WTC11 (cell line): ENCODE data around the gene SLC2A9. TPM values are rescaled to one million over a fixed set of nuclear protein-coding genes. Genes with fewer than 3 reads are reported as not detected.

Source experiments
- ATAC-seq: fragments of 200-7000 bp; cut with Tn5 transposase; 2 replicates; pipeline ENCODE4 v1.10.0; 2021; ENCODE audit warnings: mild to moderate bottlenecking, moderate library complexity
- CTCF ChIA-PET: fragments of 300-600 bp; sonication (Branson Sonifier 250); formaldehyde crosslinking; loops from one replicate; lab custom pipeline; 2021; ENCODE audit warnings: antibody characterized with exemption; lab: Charles Lee
- POLR2A ChIA-PET: fragments of 350-600 bp; sonication (Branson Sonifier 250); formaldehyde crosslinking; loops from one replicate; lab custom pipeline; 2021; ENCODE audit warnings: antibody characterized with exemption; lab: Charles Lee
- DNase-seq: peaks from one replicate; pipeline ENCODE4 v3.0.0; 2021; ENCODE audit warnings: low spot score
- H3K27ac Mint-ChIP-seq: 2 replicates; pipeline ENCODE4 v1.8.0; 2021; ENCODE audit warnings: mixed read lengths
- H3K27me3 Mint-ChIP-seq: 2 replicates; pipeline ENCODE4 v1.8.0; 2021; ENCODE audit warnings: low read depth, mild to moderate bottlenecking, moderate library complexity, mixed read lengths
- H3K36me3 Mint-ChIP-seq: 2 replicates; pipeline ENCODE4 v1.8.0; 2021; ENCODE audit warnings: mixed read lengths
- H3K4me1 Mint-ChIP-seq: 2 replicates; pipeline ENCODE4 v1.8.0; 2022; ENCODE audit warnings: mixed read lengths
- H3K4me3 Mint-ChIP-seq: 2 replicates; pipeline ENCODE4 v1.8.0; 2021; ENCODE audit warnings: mild to moderate bottlenecking, moderate library complexity, mixed read lengths
- H3K9me3 Mint-ChIP-seq: 2 replicates; pipeline ENCODE4 v1.8.0; 2021; ENCODE audit warnings: mixed read lengths
- ATF1 ChIP-seq: sonication (generic); formaldehyde crosslinking; IDR thresholded peaks from 2 replicates; pipeline ENCODE4 v1.8.1; 2023; ENCODE audit warnings: mild to moderate bottlenecking, moderate library complexity, missing genetic modification reagents
- EMX1 ChIP-seq: fragments of 250-450 bp; sonication (Bioruptor Pico); IDR thresholded peaks from 2 replicates; pipeline ENCODE4 v1.8.0; 2021; ENCODE audit warnings: mild to moderate bottlenecking
- ETV6 ChIP-seq: sonication (generic); formaldehyde crosslinking; IDR thresholded peaks from 2 replicates; pipeline ENCODE4 v1.8.1; 2022; ENCODE audit warnings: mild to moderate bottlenecking, missing genetic modification reagents
- GRHL2 ChIP-seq: fragments of 250-450 bp; sonication (Bioruptor Pico); IDR thresholded peaks from 2 replicates; pipeline ENCODE4 v1.8.0; 2022; ENCODE audit warnings: mild to moderate bottlenecking, moderate library complexity; ENCODE audit not compliant: insufficient replicate concordance, severe bottlenecking
- HMGA2 ChIP-seq: fragments of 250-450 bp; sonication (Bioruptor Pico); IDR thresholded peaks from 2 replicates; pipeline ENCODE4 v1.4.0; 2021; ENCODE audit warnings: mild to moderate bottlenecking, moderate library complexity
- IRF2 ChIP-seq: sonication (generic); formaldehyde crosslinking; IDR thresholded peaks from 2 replicates; pipeline ENCODE4 v1.8.0; 2022; ENCODE audit warnings: low read depth, missing genetic modification reagents, borderline replicate concordance
- JAZF1 ChIP-seq: fragments of 250-450 bp; sonication (Bioruptor Pico); IDR thresholded peaks from 2 replicates; pipeline ENCODE4 v1.9.0; 2021; ENCODE audit warnings: moderate library complexity, mild to moderate bottlenecking, inconsistent platforms
- MXD4 ChIP-seq: fragments of 250-450 bp; sonication (Bioruptor Pico); IDR thresholded peaks from 2 replicates; pipeline ENCODE4 v1.8.0; 2021; ENCODE audit warnings: mild to moderate bottlenecking, moderate library complexity, borderline replicate concordance
- NR1H2 ChIP-seq: sonication (generic); formaldehyde crosslinking; IDR thresholded peaks from 2 replicates; pipeline ENCODE4 v1.9.0; 2021; ENCODE audit warnings: mild to moderate bottlenecking, moderate library complexity, missing genetic modification reagents
- NR2C2 ChIP-seq: sonication (generic); formaldehyde crosslinking; IDR thresholded peaks from 2 replicates; pipeline ENCODE4 v1.8.0; 2022; ENCODE audit warnings: mild to moderate bottlenecking, missing genetic modification reagents
- PRRX2 ChIP-seq: fragments of 250-450 bp; sonication (Bioruptor Pico); IDR thresholded peaks from 2 replicates; pipeline ENCODE4 v1.8.0; 2021; ENCODE audit warnings: mild to moderate bottlenecking
- RORB ChIP-seq: fragments of 250-450 bp; sonication (Bioruptor Pico); IDR thresholded peaks from 2 replicates; pipeline ENCODE4 v1.9.0; 2021; ENCODE audit warnings: mild to moderate bottlenecking
- SMAD3 ChIP-seq: sonication (generic); formaldehyde crosslinking; IDR thresholded peaks from 2 replicates; pipeline ENCODE4 v1.8.0; 2022; ENCODE audit warnings: missing genetic modification reagents, mild to moderate bottlenecking, borderline replicate concordance
- TCF7 ChIP-seq: sonication (generic); formaldehyde crosslinking; IDR thresholded peaks from 2 replicates; pipeline ENCODE4 v1.8.0; 2022; ENCODE audit warnings: mild to moderate bottlenecking, low read depth, missing genetic modification reagents, moderate library complexity
- TEAD4 ChIP-seq: sonication (generic); formaldehyde crosslinking; IDR thresholded peaks from 2 replicates; pipeline ENCODE4 v1.8.0; 2022; ENCODE audit warnings: mild to moderate bottlenecking, missing genetic modification reagents
- ZNF317 ChIP-seq: sonication (generic); formaldehyde crosslinking; IDR thresholded peaks from 2 replicates; pipeline ENCODE4 v1.8.1; 2023; ENCODE audit warnings: low read depth, mild to moderate bottlenecking, moderate library complexity, missing genetic modification reagents, borderline replicate concordance
- ZNF396 ChIP-seq: fragments of 250-450 bp; sonication (Bioruptor Pico); IDR thresholded peaks from 2 replicates; pipeline ENCODE4 v1.8.0; 2021; ENCODE audit warnings: mild to moderate bottlenecking, moderate library complexity, borderline replicate concordance
- ZNF671 ChIP-seq: fragments of 250-450 bp; sonication (Bioruptor Pico); IDR thresholded peaks from 2 replicates; pipeline ENCODE4 v1.8.0; 2021; ENCODE audit warnings: mild to moderate bottlenecking
- total RNA-seq: library from RNA; stranded (reverse); gene quantifications from 3 replicates; pipeline ENCODE4 v1.2.3, GENCODE V29; 2021
- TF ChIP-seq, protein P1 (sequence below): sonication (generic); formaldehyde crosslinking; IDR thresholded peaks from 2 replicates; pipeline ENCODE4 v1.8.0; 2023; ENCODE audit warnings: missing genetic modification reagents, mild to moderate bottlenecking, borderline replicate concordance
- TF ChIP-seq, protein P2 (sequence below): sonication (generic); formaldehyde crosslinking; IDR thresholded peaks from 2 replicates; pipeline ENCODE4 v1.8.0; 2023; ENCODE audit warnings: missing genetic modification reagents
- TF ChIP-seq, protein P3 (sequence below): sonication (generic); formaldehyde crosslinking; IDR thresholded peaks from 2 replicates; pipeline ENCODE4 v1.8.0; 2022; ENCODE audit warnings: mild to moderate bottlenecking, missing genetic modification reagents
- TF ChIP-seq, protein P4 (sequence below): sonication (generic); formaldehyde crosslinking; conservative IDR thresholded peaks from 2 replicates; pipeline ENCODE4 v1.8.1; 2022; ENCODE audit warnings: mild to moderate bottlenecking, missing genetic modification reagents

SLC2A9 gene
- total RNA-seq, 1 experiment from 2014 or later: not detected

DNA sequence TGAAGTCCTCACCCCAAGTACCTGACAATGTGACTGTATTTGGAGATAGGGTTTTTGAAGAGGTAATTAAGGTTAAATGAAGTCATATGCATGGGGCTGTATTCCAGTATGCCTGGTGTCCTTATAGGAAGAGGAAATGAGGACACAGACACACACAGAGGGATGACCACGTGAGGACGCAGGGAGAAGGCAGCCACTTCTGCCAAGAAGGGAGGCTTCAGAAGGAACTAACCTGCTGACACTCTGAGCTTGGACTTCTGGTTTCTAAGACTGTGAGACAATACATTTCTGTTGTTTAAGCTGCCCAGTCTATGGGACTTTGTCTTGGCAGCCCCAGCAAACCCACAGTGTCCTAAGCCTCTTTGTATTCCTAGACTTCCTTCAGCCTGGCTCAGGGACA lies 3.0 kb upstream of the SLC2A9 start (continued):
- TF ChIP-seq, protein P1, sequence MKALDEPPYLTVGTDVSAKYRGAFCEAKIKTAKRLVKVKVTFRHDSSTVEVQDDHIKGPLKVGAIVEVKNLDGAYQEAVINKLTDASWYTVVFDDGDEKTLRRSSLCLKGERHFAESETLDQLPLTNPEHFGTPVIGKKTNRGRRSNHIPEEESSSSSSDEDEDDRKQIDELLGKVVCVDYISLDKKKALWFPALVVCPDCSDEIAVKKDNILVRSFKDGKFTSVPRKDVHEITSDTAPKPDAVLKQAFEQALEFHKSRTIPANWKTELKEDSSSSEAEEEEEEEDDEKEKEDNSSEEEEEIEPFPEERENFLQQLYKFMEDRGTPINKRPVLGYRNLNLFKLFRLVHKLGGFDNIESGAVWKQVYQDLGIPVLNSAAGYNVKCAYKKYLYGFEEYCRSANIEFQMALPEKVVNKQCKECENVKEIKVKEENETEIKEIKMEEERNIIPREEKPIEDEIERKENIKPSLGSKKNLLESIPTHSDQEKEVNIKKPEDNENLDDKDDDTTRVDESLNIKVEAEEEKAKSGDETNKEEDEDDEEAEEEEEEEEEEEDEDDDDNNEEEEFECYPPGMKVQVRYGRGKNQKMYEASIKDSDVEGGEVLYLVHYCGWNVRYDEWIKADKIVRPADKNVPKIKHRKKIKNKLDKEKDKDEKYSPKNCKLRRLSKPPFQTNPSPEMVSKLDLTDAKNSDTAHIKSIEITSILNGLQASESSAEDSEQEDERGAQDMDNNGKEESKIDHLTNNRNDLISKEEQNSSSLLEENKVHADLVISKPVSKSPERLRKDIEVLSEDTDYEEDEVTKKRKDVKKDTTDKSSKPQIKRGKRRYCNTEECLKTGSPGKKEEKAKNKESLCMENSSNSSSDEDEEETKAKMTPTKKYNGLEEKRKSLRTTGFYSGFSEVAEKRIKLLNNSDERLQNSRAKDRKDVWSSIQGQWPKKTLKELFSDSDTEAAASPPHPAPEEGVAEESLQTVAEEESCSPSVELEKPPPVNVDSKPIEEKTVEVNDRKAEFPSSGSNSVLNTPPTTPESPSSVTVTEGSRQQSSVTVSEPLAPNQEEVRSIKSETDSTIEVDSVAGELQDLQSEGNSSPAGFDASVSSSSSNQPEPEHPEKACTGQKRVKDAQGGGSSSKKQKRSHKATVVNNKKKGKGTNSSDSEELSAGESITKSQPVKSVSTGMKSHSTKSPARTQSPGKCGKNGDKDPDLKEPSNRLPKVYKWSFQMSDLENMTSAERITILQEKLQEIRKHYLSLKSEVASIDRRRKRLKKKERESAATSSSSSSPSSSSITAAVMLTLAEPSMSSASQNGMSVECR (CRISPR knock-in tag): no peak
- TF ChIP-seq IRF2 (CRISPR knock-in tag): no peak
- TF ChIP-seq NR1H2: no peak
- TF ChIP-seq ZNF317 (CRISPR knock-in tag): no peak
- TF ChIP-seq, protein P2, sequence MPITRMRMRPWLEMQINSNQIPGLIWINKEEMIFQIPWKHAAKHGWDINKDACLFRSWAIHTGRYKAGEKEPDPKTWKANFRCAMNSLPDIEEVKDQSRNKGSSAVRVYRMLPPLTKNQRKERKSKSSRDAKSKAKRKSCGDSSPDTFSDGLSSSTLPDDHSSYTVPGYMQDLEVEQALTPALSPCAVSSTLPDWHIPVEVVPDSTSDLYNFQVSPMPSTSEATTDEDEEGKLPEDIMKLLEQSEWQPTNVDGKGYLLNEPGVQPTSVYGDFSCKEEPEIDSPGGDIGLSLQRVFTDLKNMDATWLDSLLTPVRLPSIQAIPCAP (CRISPR knock-in tag): no peak
- no peak for TF ChIP-seq HMGA2 (CRISPR knock-in tag)
- TF ChIP-seq, all 79 proteins: peak for 0

DNA sequence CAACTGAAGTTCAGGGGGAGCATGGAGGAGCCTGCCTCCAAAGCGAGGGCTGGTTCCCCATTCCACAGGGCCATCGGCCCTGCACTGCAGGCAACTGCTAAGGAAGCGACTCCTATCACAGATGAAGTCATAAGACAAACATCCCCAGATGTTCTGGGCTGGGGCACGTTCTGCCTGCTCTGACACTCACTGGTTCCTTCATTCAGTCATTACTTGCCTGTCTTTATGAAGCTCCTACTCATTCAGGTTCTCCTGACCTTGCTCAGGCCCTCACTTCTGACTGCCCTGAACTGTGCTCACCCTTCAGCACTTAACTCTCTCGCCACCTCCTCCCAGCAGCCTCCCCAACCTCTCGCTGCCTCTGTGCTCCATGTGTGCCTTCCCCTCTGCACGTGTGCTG lies 2.5 kb upstream of the SLC2A9 start:
- CTCF ChIA-PET: interaction anchor here (0.5 to 2.8 kb wide), 2 partner anchors 9 to 244 kb away, joined by 3 to 11 read pairs; no protein-coding TSS in a partner anchor
- H3K27ac Mint-ChIP-seq: no peak overlapping the region

DNA sequence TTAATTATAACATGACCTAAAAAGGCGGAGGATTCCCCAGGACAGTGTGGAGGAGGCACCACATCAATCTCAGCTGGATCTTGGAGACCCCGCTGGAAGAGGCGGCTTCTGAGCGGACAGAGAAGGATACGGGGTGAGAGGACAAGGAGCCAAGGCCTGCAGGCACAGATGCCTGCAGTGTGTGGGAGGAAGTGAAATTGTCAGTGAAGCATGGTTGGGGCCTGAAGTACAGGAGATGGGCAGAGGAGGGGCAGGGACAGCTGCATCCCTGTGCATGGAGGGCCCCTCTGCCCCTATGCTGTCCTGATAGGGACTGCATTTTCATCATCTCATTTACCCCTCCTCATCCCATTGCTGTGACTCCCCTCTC lies 1.7 kb upstream of the SLC2A9 start:
- ChIA-PET CTCF (interaction anchor here (1.8 kb wide), 1 partner anchor 319 kb away, joined by 4 read pairs; no protein-coding TSS in a partner anchor), POLR2A (no interaction called here)
- Mint-ChIP-seq H3K27me3 (peaks cover 17% of the 10 kb centered on the region), H3K4me1 (0 out of 2 replicates have a peak, but pooled peaks cover 3% of the 10 kb centered on the region), H3K36me3 (no peaks in the 10 kb centered on the region), H3K4me3 (no peak overlapping the region), H3K27ac (no peak overlapping the region), H3K9me3 (no peaks in the 10 kb centered on the region)
- ATAC-seq: no peak
- DNase-seq: no peak
- TF ChIP-seq GRHL2: no peak
- TF ChIP-seq ZNF396 (CRISPR knock-in tag): no peak
- no peak for TF ChIP-seq HMGA2 (CRISPR knock-in tag)
- no peak for TF ChIP-seq RORB (CRISPR knock-in tag)

More for the DNA sequence above, 2.5 kb upstream of the SLC2A9 start:
- POLR2A ChIA-PET: no interaction called here
- no peaks in the 10 kb centered on the region for H3K9me3 Mint-ChIP-seq
- H3K4me3 Mint-ChIP-seq: no peak overlapping the region
- H3K27me3 Mint-ChIP-seq: peaks cover 17% of the 10 kb centered on the region
- TF ChIP-seq, protein P3, sequence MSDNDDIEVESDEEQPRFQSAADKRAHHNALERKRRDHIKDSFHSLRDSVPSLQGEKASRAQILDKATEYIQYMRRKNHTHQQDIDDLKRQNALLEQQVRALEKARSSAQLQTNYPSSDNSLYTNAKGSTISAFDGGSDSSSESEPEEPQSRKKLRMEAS (CRISPR knock-in tag): no peak
- TF ChIP-seq PRRX2 (CRISPR knock-in tag): no peak
- no peak for TF ChIP-seq TCF7 (CRISPR knock-in tag)
- TF ChIP-seq EMX1 (CRISPR knock-in tag): no peak
- TF ChIP-seq NR1H2: no peak
- no peak for TF ChIP-seq ATF1 (CRISPR knock-in tag)
- no peak for TF ChIP-seq JAZF1 (CRISPR knock-in tag)
- no peak for TF ChIP-seq TEAD4 (CRISPR knock-in tag)
- no peak for TF ChIP-seq GRHL2
- TF ChIP-seq, protein P4, sequence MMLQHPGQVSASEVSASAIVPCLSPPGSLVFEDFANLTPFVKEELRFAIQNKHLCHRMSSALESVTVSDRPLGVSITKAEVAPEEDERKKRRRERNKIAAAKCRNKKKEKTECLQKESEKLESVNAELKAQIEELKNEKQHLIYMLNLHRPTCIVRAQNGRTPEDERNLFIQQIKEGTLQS: no peak
- no peak for TF ChIP-seq SMAD3
- no peak for TF ChIP-seq ZNF671 (CRISPR knock-in tag)
- no peak for TF ChIP-seq ETV6
- TF ChIP-seq NR2C2 (CRISPR knock-in tag): no peak
- no peak for TF ChIP-seq MXD4
- TF ChIP-seq, all 79 proteins: peak for 0
- Mint-ChIP-seq H3K4me1 (0 out of 2 replicates have a peak, but pooled peaks cover 4% of the 10 kb centered on the region), H3K36me3 (no peaks in the 10 kb centered on the region)
- no peak for DNase-seq
- no peak for ATAC-seq
